A673 (cell line): ENCODE measurements around the gene NAV2.

ENCODE experiments used
- CTCF ChIP-seq: fragments of 300-800, 200-600 bp; sonication (generic); conservative IDR thresholded peaks from 2 replicates; pipeline ENCODE4 v1.5.1; 2017; ENCODE audit warnings: low read depth, mild to moderate bottlenecking, antibody characterized with exemption, low read length, moderate library complexity, mixed read lengths
- EZH2 ChIP-seq: fragments of 200-600 bp; sonication (generic); IDR thresholded peaks from 2 replicates; pipeline ENCODE4 v1.6.1; 2017; ENCODE audit warnings: borderline replicate concordance, low read depth, mild to moderate bottlenecking, mixed read lengths, antibody characterized with exemption, low read length; ENCODE audit not compliant: poor library complexity, severe bottlenecking

GRCh38 chr11:19803506-19803998 lies 90.9 kb downstream of the NAV2 start:
- no peak for TF ChIP-seq CTCF
- no peak for TF ChIP-seq EZH2
